HG02870 (cell line): ENCODE data around the gene BICRA.
"Not testable (repeated sequence)": the region's sequence is repeated elsewhere in the genome, so short reads cannot be mapped to it uniquely, and the experiment has no call there.

ENCODE experiments used
- ATAC-seq: cut with Tn5 transposase; IDR thresholded peaks from one replicate; pipeline ENCODE4 v1.9.1; 2021; ENCODE audit warnings: mild to moderate bottlenecking, moderate library complexity; ENCODE audit not compliant: unreplicated experiment

BICRA gene

DNA sequence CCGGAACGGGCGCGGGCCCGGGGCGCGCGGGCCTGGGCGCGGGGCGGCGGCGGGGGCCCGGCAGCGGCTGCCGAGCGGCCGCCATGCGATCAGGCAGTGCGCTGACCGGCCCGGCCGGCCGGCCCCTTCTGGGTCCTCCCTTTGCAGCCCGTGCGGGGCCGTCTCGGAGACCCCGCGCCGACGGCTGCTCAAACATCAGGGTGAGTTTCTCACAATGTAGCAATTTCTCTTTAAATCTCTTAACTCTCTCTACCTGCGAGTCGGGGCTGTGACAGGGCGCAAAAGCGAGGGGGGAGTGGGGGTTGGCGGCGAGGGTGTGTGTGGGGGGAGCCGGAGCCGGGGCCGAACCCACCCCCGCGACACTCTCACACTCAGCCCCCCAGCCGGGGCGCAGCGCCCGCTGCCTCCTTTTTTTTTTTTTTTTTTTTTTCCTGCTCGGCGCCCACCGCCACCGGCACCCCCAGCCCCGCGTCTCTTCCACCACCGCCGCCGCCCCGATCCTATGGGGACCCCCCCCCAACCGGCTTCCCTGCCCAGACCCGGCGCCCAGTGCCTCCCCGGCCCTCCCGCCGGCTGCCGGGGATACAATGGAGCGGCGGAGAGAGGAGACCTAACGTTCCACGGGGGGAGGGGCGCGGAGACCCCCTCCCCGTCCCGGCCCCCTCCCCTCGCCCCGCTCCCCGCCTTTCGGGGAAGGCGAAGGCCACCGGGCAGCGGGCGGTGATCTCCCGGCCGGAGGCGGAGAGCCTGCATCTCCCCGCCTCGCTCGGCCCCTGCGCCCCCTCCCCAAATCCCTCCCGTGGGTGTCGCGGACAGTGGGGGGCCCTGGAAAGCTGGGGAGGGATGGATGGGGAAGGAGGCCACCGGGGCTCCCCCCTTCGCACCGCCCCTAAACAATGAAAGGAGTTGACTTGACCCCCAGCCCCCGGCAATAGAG is at the start of gene BICRA:
Gene BICRA, plus strand, starts transcription at position 166 of the 937 bp plus-strand sequence. CDS start 64,441 bp downstream, outside the sequence.
- peak; percentile 42 for ATAC-seq

DNA sequence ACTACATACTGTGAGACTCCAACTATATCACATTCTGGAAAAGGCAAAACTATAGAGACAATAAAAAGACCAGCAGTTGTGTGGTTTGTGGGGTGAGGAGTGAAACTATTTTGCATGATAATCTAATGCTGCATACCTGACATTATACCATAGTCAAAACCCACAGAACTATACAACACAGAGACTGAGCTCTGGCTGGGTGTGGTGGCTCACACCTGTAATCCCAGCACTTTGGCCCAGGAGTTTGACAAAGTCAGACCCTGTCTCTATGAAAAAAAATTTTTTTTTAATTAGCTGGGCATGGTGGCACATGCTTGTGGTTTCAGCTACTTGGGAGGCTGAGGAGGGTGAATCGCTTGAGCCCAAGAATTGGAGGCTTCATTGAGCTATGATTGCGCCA is 47.9 kb upstream of the BICRA start:
- no peak for ATAC-seq

DNA sequence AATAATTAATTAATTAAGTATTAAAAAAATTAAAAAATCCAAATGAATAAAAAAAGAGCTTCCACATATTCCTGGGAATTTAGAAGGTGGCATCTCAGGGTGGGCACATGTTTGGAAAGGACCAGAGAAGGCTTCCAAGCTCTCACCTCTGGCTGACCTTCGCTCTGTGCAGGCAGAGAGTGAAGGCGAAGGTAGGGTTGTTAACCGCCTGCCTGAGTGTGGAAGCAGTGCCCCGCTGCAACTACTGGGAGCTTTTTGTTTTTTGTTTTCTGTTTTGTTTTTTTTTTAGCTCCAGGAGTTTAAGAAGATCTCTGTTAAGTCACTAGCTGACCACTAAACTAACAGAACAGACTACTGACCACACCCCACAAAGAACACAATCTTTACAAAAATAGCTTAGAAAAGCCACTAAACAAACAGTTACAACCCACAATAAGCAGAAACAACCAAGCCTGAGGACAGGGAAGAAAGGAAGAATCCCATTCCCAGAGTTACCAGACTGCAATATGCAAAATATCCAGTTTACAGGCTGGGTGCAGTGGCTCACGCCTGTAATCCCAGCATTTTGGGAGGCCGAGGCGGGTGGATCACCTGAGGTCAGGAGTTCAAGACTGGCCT is 47.4 kb upstream of the BICRA start:
- ATAC-seq: no peak

DNA sequence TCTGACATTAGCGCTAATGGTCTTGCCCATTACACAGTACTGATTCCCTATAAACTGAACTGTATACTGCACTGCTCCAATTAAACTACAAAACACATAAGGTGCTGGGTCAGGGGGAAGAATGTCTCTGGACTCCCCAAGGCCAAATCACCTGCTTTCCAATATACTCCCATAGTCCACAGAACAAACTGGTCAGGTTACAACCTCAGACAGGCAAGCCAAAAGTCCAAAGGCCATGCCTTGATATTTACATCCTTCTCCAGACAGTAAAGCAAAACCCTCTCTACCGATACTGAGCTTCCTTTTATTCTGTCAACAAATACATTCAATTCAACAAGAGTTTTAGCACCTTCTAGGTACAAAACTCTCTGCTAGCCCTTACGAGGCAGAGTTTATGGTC is 44.9 kb upstream of the BICRA start:
- ATAC-seq: no peak

DNA sequence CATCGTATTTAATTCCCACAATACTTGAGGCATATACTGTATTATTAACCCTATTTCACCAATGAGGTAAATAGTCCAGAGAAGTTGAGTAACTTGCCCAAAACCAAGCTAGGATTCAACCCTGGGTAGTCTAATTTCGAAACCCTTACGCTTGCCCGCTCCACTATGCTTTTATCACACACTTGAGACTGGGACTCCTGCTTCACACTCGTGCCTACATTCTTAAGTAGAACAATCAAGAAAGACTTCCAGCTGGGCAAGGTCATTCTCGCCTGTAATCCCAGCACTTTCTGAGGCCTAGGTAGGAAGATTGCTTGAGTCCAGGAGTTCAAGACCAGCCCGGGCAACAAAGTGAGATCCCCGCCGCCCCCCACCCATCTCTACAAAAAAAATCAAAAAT is 39.6 kb upstream of the BICRA start:
- ATAC-seq: no peak

DNA sequence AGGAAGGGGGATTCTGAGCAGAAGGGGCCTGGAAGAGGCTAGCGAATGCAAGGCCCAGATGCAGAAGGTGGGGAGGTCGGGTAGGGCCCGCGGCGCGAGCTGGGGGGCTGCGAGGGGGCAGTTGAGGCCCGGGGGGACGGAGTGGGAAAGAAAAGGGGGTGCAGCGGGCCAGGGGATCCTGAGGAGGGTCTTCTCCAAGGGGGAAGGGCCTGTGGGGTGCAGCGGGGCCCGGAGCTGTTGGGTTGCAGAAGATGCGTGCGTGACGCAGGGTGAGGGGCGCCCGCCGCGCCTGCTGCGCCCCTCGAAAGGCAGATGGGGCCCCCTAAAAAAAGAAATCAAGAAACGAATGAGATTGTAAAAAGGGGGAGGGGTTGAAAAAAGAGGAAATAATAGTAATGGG is 36.3 kb upstream of the BICRA start:
- no peak for ATAC-seq

DNA sequence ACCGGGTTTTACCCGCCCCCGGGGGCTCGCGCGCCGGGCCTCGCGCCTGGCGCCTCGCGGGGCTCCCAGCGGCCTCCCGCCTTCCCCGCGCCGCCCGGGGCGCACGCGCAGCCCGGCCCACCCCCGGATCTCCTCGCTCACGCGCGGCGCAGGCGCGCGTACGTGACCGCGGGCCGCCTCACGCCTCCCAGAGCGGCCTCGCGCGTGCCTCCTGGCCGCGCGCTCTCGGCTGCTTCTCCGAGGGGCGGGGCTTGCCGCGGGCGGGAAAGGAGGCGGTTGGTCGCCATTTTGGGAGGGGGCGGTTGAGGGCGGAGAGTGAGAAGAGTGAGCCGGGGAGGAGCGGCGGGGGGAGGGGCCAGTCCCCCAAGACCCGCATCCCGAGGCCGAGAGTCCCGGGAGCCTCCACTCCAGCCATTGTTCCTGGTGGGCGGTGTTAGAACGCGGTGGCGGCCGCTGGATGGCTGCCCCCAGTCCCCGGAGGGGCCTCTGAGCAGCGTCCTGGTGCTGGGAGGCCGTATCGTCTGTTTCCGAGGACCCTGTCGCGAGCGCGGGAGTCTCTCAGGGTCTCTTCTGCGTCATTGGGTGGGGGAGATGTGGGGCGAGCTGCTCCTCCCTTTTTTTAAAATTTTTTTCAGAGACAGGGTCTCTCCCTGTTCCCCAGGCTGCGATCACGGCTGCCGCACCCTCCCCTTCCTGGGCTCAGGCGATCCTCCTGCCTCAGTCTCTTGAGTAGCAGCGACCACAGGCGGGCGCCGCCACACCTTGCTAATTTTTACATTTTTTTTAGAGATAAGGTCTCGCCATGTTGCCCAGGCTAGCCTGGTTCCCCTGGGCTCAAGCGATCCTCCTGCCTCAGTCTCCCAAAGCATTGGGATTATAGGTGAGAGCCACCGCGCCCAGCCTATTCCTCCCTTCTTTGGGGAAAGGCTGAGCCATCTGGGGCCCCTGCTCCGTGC is 35.6 kb upstream of the BICRA start, which contains the start of gene ZNF541:
Gene ZNF541, minus strand, starts transcription at position 78 of the 956 bp plus-strand sequence. CDS start 17,292 bp downstream, outside the sequence.
- no peak for ATAC-seq

DNA sequence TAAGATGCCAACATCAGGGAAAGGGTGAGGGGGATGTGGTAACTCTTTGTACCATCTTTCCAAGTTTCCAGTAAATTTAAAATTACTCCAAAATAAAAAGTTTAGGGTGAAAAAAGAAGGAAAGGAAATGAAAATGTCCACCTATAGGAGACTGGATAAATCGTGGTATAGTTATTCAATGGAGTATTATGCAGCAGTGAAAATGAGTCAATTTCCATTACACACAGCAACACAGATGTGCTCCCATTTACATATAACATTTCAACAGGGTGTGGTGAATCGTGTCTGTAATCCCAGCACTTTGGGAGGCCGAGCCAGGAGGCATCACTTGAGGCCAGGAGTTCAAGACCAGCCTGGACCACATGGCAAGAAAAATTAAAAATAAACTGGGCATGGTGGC is 28.5 kb upstream of the BICRA start:
- no peak for ATAC-seq

DNA sequence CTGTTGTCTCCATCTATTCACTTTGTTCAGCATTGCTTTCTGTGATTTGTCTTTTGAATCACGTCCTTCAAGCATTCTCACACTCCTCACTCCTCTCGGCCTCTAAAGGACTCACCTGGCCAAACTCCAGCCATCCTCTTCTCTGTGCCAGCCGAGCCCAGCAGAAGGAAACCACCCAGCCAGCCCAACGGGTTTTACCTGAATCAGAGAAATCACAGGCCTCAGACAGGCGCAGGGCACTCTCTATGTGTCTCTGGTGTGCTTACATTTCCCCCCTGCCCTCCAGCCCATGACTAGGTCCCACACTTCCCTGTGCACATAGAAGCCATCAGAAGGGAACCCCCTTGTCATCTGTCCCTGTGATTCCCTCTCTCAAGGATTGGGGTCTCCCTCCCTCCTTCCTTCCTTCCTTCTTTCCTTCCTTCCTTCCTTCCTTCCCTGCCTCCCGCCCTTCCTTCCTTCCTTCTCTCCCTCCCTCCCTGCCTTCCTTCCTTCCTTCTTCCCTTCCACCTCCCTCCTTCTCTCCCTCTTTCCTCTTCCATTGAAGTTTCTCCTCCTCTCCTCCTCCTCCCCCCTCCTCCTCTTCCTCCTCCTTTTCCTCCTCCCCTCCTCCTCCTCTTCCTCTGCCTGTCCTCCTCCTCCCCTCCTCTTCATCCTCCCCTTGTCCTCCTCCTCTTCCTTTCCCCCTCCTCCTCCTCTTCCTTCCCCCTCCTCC is 27.2 kb upstream of the BICRA start:
- no peak for ATAC-seq

DNA sequence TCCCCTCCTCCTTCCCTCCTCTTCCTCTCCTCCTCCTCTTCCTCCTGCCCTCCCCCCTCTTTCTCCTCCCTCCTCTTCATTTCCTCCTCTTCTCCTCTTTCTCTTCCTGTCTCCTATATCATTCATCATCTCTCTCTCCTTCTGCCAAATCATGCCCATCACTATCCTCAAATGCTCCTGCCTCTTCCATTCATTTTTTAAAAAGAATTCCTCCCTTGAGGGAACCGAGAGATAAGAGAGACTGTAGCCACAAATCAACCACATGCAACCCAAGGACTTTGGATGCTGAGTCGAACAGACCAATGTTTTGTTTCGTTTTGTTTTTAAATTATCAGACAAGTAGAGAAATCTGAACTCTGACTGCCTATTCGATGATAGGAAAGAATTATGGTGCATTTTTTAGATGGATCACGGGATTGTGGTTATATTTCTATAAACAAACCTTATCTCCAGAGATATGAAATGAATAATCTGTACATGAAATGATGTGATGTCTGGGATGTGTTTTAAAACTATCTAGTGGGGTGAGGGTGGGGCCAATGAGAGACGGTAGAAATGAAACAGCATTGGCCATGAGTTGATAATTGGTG is 26.5 kb upstream of the BICRA start:
- ATAC-seq: no peak

DNA sequence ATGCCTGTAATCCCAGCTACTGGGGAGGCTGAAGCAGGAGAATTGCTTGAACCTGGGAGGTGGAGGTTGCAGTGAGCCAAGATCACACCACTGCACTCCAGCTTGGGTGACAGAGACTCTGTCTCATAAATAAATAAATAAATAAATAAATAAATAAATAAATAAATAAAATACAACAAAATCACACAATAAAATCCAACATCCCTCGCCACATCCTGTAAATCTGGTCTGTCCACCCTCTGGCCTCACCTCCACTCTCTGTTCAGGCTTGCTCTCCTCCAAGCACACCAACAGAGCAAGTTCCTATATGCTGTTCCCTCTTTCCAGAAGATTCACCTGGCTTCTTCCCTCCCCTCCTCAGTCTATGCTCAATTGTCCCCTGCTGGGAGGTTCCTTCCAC is 25.8 kb upstream of the BICRA start:
- ATAC-seq: not testable (repeated sequence)

DNA sequence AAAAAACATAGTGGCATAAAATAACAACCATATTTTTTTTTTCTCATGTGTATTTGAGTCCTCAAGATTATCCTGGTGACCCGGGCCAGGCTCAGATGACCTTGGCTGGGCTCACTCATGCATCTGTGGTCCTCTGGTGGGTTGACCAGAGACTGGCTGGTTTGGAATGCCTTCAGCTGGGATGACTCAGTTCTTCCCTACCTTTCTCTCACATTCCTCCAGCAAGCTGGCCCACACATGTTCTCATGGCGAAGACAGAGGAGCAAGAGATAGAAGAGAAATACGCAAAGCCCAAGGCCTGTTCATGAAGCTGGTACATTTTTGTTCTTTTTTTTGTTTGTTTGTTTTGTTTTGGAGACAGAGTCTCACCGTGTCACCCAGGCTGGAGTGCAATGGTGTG is 21.6 kb upstream of the BICRA start:
- no peak for ATAC-seq

DNA sequence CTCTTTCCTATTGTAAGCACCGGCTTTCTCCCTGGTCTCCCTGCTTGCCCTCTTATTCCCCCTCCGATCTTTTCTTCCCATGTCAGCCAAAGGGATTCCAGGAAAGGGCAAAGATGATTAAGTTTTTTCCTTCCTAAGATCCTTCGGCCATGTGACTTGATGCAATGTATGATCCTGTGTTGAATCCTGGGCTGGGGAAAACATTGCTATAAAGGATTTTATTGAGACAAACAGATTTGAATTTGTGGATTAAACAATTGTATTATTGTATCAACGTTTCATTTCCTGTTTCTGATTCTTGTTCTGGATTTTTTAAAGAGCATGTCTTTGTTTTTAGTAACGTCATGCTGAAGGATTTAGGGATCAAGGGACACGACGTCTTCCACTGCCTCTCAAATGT is 19.1 kb upstream of the BICRA start:
- no peak for ATAC-seq

DNA sequence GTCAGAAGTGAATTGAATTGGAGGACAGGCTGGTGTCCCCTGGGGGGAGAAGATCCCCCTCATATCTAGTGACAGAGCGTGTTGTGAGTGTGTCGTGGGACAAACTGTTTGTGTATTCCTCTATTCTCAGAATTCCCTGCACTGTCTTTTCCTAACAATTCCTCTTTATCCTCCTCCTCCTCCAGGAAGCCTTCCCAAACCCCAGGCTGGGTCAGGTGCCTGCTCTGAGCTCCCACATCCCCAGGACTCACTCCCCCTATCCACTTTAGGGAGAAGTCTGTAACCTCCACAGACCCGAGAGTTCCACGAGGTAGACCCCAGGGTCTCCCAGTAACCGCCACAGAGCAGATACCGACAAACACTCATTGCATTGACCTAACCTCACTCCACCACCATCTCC is 15.1 kb upstream of the BICRA start:
- no peak for ATAC-seq

DNA sequence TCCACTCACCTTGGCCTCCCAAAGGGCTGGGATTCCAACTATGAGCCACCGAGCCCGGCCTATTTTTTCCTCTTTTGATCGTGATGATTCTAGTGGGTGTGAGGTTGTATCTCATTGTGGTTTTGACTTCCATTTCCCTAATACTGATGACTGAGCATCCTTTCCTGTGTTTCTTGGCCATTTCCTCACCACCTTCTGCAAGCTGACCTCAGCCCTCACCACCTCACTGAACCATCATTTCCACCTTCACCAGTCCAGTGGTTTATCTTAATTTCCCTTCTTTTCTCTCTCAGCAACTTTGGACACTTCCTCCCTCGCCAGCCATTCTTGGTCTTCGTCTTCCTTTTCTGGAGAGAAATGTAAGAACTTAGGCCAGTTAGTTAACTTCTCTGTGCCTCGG is 13.0 kb upstream of the BICRA start:
- no peak for ATAC-seq

DNA sequence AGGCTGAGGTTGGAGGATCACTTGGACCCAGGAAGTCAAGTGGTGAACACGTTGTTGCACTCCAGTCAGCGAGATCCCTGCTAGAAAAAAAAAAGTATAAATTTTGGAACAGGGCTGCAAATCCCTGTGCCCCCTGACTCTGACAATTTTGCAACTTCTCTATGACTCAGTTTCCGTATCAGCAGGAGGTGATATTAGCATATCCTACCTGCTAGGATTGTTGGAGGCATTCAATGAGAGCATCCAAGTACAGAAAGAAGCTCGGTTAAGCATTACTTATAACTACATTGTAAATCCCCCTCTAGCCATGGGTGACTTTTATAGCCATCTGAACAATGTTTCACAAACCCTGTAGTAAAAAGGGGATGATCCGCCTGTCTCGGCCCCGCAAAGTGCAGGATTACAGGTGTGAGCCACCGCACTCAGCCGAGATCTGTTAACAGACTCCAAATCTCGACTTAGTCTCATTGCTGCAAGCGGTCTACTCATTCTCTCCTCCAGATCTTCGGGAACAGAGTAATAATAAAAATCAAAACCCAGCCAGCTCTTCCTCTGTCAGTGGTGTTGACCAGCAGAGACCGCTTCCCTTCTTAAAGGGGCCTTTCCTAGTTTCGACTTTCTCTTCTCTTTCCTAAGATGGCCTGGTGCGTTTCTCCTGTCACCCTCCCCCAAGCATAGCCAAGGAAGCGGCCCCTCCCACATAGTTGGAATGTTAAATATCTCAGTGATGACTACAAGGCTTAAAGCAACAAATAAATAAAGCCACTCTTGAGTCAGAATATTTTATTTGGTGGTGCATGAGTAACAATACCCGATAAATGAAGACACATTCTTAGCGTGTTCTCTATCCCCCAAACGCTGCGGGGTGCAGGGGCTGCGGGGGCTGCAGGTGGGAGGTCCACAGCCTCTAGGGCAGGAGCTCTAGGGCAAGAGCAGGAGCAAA is 10.3 kb upstream of the BICRA start:
- ATAC-seq: no peak

DNA sequence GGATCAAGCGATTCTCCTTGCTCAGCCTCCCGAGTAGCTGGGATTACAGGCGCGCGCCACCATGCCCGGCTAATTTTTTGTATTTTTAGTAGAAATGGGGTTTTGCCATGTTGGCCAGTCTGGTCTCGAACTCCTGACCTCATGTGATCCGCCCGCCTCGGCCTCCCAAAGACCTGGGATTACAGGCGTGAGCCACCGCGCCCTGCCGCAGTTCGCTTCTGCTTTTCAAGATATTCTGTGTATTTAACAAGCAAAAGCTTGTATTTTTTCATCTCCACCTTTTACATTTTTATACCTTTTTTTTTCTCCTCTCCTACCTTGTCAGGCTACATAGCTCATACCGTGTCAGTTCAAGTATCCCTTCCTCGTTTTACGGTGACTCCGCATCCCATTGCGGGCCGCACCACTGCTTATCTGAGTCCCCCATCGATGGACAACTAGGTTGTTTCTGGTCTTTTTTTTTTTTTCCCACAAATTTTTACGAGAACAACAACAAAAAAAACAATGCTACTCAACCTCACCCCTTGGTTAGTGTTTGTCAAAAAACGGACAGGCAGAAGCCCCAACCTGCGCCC is 9.2 kb upstream of the BICRA start:
- ATAC-seq: not testable (repeated sequence)
